CD4-positive, alpha-beta T cell treated with Interleukin-12 subunit alpha and Interleukin-12 subunit beta, for 1 hour (primary cell): ENCODE data around the gene PHF2.

Experiments
- DNase-seq: peaks from one replicate; pipeline ENCODE4 v3.0.0-alpha.2; 2020

Gene PHF2

GRCh38 chr9:93576258-93577077 is at the start of gene PHF2:
Gene PHF2 (plus strand): TSS chr9:93576584. CDS start chr9:93576774, 190 bp downstream.
- DNase-seq: peak; percentile 46

DNA sequence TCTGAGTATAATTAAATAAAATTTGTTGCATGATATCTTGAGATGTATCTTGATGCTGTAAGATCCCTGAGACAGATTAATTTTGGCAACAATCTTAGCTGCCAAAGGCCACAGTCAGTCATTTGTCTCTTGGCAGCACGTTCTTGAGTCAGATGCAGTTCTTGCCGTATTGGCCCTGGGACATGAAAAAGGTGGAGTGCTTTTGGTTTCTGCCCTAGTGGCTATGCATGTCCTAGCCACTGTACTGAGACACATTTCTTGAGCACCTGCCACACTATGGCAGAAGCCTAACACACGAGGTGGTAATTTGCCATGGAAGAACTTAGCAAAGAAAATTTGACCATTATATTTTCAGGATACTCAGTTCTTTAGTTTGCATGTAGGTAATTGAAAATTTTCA is 45.0 kb upstream of the PHF2 start:
- DNase-seq: no peak

DNA sequence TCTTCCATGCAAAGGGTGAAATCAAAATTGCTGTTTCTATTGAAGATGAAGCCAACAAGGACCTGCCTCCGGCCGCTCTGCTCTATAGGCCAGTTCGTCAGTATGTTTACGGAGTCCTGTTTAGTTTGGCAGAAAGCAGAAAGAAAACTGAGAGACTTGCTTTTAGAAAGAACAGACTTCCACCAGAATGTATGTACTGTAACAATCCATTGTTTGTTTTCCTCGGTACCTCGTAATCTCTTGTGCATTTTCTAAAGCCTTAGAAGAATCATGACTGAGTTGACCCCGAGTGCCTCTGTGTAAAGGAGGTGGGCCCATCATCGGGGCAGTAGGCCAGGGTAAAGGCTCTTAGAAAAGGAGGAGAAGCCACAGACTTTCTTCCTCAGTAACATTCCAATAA is 44.2 kb upstream of the PHF2 start:
- DNase-seq: no peak

GRCh38 chr9:93533863-93534262 is 42.5 kb upstream of the PHF2 start:
- DNase-seq: no peak

DNA sequence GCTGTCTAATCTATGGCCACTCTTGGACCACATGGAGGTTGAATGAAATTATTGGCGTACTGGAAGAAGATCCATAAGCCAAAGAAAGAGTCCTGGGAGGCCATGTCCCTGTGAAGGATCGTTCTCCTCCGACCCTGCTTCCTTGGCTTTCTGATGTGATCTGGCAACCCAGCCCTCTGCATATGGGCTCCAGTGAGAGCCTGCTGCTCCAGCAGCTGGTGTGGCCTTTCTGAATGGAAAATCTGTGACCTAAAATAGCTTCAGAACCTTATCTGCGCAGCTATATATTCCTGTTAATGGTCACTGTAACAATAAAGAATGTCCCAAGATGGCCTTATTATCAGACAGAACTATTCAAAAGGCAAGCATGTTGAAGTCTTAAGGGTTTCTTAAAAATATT is 40.2 kb upstream of the PHF2 start:
- DNase-seq: no peak

- no peak for DNase-seq
Observed at GRCh38 chr9:93536874-93537273, 39.5 kb upstream of the PHF2 start.

DNA sequence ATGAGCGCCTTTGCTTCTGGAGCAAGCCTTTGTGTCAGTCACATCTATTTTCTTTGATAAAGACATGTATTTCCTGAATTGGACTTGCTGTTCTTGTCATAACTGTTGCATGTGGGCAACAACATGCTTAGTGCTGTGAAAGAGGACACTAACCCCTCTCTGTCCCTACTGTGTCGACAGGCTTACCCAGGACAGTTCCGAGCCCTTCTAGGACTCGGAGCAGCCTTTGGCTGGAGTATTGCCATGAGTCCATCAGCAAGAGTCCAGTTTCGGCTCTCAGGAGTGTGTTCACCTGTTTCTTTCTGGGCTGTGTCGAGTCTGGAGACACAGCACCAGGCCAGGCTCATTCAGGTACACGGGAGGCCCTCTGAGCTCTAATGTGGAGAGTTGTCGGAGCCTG is 36.1 kb upstream of the PHF2 start:
- DNase-seq: no peak

GRCh38 chr9:93541005-93541404 is 35.4 kb upstream of the PHF2 start:
- no peak for DNase-seq

- no peak for DNase-seq
Observed at GRCh38 chr9:93541581-93542349, 34.6 kb upstream of the PHF2 start.

- no peak for DNase-seq
Observed at GRCh38 chr9:93543117-93543516, 33.3 kb upstream of the PHF2 start.

DNA sequence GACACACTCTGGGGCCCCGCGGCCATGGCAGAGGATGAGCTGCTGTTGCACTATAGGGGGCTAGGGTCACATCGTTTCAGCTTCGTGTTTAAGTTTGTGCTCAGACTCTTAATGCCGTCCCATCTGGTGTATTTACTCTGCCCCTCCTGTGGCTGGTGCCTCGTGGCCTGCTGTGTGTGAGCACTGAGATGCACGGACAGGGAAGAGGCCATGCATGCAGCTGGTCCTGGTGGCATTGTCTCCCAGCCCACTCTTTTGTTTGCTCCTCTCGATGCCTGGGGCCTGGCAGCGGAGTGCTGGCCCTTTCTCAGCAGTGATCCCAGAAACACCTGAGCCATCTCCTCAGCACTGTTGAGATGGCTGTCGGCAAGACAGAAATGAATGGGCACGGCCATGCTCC is 30.0 kb upstream of the PHF2 start:
- DNase-seq: no peak

DNA sequence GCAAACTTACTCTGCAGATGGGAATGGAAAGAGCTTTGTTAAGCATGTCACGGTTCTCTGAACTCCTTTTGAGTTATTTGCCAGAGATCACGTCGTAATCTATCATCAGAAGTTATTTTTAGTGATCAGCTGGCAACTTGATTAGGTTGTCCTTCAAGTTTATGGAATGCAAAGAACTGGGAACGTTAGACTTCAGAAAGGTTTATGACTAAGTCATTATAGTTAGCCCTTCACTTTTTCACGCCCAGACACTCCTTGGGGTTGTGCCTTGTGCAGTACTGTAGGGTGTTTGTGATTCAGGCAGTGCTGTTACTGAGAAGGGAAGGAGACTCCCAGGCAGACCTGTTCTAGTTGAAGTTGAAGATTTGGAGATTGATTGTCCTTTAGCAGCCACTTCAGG is 26.8 kb upstream of the PHF2 start:
- no peak for DNase-seq

- no peak for DNase-seq
Observed at GRCh38 chr9:93552923-93553322, 23.5 kb upstream of the PHF2 start.

DNA sequence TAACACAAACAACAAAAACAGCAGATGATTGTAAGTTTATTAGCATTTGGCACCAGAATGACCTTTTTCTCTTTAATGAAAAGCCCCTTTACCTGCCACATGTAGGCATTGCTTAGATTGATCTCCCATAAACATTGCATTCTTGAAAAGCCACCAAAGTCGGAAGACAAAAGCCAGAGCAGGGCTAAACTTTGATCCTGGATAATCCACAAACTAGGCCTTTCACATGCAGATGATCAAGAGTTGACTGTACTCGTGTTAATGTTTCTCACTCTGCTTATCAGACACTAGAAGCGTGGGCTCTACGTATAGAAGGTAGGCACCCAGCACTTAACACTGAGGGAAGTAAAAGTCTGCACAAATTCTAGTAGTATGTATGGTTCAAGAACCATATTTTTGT is 21.0 kb upstream of the PHF2 start:
- DNase-seq: no peak

DNA sequence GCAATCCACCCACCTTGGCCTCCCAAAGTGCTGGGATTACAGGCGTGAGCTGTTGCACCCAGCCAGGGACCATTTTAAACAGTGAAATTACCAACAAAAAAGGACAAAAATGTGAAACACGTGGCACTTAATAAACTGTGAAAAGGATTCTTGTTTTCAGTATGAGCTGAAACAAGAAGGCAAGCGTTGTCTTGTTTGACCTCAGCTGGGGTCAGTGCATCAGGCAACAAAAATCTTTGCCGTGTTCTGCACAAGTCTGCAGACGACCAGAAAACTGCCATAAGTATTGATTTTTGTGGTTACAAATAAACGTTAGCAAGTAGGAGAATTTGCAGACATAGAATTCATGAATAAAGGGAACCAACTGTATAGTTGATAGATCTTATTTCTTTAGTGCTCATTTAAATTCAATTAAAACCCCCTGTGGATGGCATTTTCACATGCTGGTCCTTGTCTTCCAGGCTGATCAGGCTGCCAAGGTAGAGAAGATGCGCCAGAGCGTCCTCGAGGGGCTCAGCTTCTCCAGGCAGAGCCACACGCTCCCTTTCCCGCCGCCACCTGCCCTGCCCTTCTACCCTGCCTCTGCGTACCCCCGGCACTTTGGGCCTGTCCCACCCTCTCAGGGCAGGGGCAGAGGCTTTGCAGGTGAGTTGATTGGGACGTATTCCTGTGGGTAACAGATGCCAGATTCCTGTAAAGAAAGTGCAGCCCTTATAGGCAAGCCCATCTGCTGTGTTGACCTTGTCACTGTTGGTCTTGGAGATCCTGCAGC is 18.8 kb upstream of the PHF2 start:
- no peak for DNase-seq

DNA sequence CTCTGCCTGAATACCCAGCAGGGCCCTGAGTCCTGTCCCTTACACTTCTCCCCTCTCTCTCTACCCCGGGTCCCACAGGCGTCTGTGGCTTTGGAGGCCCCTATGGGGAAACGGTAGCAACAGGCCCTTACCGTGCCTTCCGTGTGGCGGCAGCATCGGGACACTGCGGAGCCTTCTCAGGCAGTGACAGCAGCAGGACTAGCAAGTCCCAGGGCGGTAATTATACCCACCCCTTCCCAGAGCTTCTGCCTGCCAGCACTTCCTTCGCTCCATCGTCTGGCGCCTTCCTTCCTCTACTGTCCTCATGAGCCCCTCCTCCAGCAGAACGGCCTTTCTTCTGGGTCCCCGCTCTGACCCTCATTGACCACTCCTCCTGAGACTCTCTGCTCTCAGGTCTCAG is 17.9 kb upstream of the PHF2 start:
- no peak for DNase-seq

GRCh38 chr9:93560991-93561390 is 15.4 kb upstream of the PHF2 start:
- no peak for DNase-seq

- DNase-seq: no peak
Observed at GRCh38 chr9:93562157-93562556, 14.2 kb upstream of the PHF2 start.

- DNase-seq: no peak
Observed at GRCh38 chr9:93565089-93565488, 11.3 kb upstream of the PHF2 start.

GRCh38 chr9:93566408-93567270 is 9.7 kb upstream of the PHF2 start:
- DNase-seq: peak; percentile 98

DNA sequence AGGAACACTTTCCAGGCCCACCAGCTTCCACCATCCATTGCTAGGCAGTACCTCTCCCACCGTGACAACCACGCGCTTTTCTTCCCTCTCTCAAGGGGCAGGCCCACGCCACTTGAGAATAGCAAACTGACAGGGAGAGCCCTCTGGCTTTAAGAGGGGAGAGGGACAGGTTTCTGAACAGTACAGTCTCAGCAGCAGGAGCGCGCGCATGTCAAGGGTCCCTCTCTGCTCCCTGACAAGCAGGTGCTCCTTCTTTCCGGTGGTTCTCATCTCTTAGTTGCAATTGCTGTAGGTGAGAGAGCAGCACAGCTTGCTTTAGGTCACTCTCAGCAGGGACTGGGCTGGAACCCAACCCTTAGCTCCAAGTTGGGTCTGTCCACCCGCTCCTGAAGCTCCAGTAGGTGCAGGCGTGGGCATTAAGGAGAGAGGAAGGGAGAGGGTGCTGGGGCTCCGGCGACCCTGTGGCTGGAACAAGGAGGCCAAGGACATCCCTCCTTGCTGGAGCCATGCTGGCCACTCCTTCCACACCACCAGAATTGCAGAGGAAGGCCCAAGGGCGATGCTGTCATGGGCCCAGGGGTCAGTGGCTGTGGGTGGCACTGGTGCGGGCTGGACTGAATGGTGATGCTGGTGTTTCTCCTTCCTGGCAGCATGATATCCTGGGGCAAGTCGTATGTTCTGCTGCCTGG is 9.0 kb upstream of the PHF2 start:
- DNase-seq: no peak

- DNase-seq: no peak
Observed at GRCh38 chr9:93568169-93568568, 8.2 kb upstream of the PHF2 start.
